ACC112 (cell line): ENCODE results near the gene UBE2Q2.
A peak's percentile ranks its signal among the peaks of the same experiment; 100 is the strongest.
"Not testable (repeated sequence)": the region's sequence is repeated elsewhere in the genome, so short reads cannot be mapped to it uniquely, and the experiment has no call there.

Source experiments
- H2AFZ ChIP-seq: fragments of 200-600 bp; sonication (generic); one replicate; pipeline ENCODE4 v1.6.0; 2017; ENCODE audit warnings: antibody characterized with exemption, low read length; ENCODE audit not compliant: unreplicated experiment
- H3K27ac ChIP-seq: fragments of 200-600 bp; sonication (generic); 2 replicates; pipeline ENCODE4 v1.5.1; 2014; ENCODE audit warnings: low read depth, mild to moderate bottlenecking, antibody characterized with exemption, low read length, moderate library complexity
- H3K27me3 ChIP-seq: fragments of 200-600 bp; sonication (generic); 2 replicates; pipeline ENCODE4 v1.6.1; 2014; ENCODE audit warnings: mild to moderate bottlenecking, antibody characterized with exemption, low read length, moderate library complexity, mixed read lengths; ENCODE audit not compliant: insufficient read depth
- H3K36me3 ChIP-seq: fragments of 200-600 bp; sonication (generic); 2 replicates; pipeline ENCODE4 v1.6.1; 2016; ENCODE audit warnings: mild to moderate bottlenecking, antibody characterized with exemption, low read length, moderate library complexity, mixed read lengths; ENCODE audit not compliant: insufficient read depth
- H3K4me1 ChIP-seq: fragments of 200-600 bp; sonication (generic); one replicate; pipeline ENCODE4 v1.6.1; 2016; ENCODE audit warnings: low read length, mixed read lengths; ENCODE audit not compliant: insufficient read depth, unreplicated experiment, control insufficient read depth
- H3K4me3 ChIP-seq: fragments of 200-600 bp; sonication (generic); 2 replicates; pipeline ENCODE4 v1.5.1; 2014; ENCODE audit warnings: mild to moderate bottlenecking, low read depth, low read length
- H3K79me2 ChIP-seq: fragments of 200-600 bp; sonication (generic); one replicate; pipeline ENCODE4 v1.6.0; 2016; ENCODE audit warnings: low read length; ENCODE audit not compliant: control insufficient read depth, unreplicated experiment, insufficient read depth

Gene UBE2Q2

DNA sequence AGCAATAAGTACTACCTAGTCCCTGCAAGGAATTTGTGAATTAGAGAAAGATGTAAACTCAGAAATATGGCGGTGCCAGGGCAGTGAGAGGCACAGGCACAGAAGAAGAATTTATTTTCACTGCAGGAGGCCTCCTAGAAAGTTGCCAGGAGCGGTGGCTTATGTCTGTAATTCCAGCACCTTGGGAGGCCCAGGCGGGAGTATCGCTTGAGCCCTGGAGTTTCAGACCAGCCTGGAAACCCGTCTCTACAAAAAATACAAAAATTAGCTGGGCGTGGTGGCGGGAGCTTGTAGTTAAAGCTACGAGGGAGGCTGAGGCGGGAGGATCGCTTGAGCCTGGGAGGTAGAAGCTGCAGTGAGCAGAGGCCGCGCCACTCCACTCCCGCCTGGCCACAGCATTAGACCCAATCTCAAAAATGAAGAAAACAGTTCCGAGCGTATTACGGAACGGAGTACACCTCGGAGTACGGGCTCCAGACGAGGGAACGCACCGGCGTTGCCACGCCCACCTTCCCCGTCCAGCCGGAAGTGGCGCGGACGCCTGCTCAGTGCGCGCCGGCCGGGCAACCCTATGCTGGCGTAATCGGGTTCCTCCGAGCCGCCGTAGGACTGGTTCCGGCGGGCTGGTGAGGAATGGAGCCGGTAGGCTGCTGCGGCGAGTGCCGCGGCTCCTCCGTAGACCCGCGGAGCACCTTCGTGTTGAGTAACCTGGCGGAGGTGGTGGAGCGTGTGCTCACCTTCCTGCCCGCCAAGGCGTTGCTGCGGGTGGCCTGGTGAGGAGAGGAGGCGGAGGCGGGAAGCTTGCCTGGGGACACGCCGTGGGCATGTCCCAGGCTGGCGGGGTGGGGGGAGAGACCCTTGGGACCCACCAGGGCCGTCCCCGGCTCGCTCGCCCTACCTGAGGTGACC lies 60.3 kb downstream of the UBE2Q2 start, which contains the start of gene FBXO22:
Gene FBXO22 (plus strand): TSS at position 548 of the 909 bp plus-strand sequence. CDS start 86 bp downstream, at position 634.
- H3K4me1 ChIP-seq, result peaks cover 25% of the 10 kb centered on the region
- H3K36me3 ChIP-seq, result peaks cover 11% of the 10 kb centered on the region; the same call in 1 of the 2 replicates
- H3K79me2 ChIP-seq, result peaks cover 29% of the 10 kb centered on the region
- H3K4me3 ChIP-seq, result peak within 1 kb of the TSS; percentile 99
- peak within 1 kb of the TSS; percentile 84 for H2AFZ ChIP-seq
- H3K27ac ChIP-seq, result peak within 1 kb of the TSS; percentile 40; the same call in 1 of the 2 replicates
- H3K27me3 ChIP-seq, result no peaks in the 10 kb centered on the region

- H3K4me3 ChIP-seq, result peak overlapping the region; percentile 99; the same call in 1 of the 2 replicates
- peaks cover 37% of the 10 kb centered on the region for H3K79me2 ChIP-seq
- peaks cover 17% of the 10 kb centered on the region; the same call in 1 of the 2 replicates for H3K36me3 ChIP-seq
- no peak overlapping the region for H3K27ac ChIP-seq
- H3K27me3 ChIP-seq, result no peaks in the 10 kb centered on the region
- H3K4me1 ChIP-seq, result peaks cover 25% of the 10 kb centered on the region
- H2AFZ ChIP-seq, result no peak overlapping the region
These were observed 62.0 kb downstream of the UBE2Q2 start for GRCh38 chr15:75905231-75905630.

GRCh38 chr15:75910355-75910754 lies 67.1 kb downstream of the UBE2Q2 start:
- H3K27ac ChIP-seq, H3K4me1 ChIP-seq, H3K27me3 ChIP-seq, H2AFZ ChIP-seq, H3K4me3 ChIP-seq: not testable (repeated sequence)
- peaks cover 35% of the 10 kb centered on the region for H3K79me2 ChIP-seq
- peaks cover 32% of the 10 kb centered on the region for H3K36me3 ChIP-seq

DNA sequence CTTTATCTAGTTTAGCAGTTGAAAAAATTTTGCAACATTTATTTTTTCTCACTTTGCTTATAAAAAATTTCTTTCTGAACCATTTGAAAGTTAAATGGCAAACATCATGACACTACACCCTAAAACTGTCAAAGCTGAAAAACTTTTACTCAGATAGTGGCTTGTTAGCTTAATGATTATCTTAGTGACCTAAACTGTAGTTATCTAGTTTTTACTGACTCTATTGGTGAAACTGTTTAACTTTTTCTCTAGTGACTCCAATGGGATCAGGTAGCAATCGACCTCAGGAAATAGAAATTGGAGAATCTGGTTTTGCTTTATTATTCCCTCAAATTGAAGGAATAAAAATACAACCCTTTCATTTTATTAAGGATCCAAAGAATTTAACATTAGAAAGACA lies 73.7 kb downstream of the UBE2Q2 start:
- Histone ChIP-seq H3K27me3 (no peaks in the 10 kb centered on the region), H3K4me1 (peaks cover 4% of the 10 kb centered on the region), H3K4me3 (no peak overlapping the region), H3K27ac (no peak overlapping the region), H3K79me2 (peaks cover 12% of the 10 kb centered on the region), H2AFZ (no peak overlapping the region), H3K36me3 (peaks cover 30% of the 10 kb centered on the region)

DNA sequence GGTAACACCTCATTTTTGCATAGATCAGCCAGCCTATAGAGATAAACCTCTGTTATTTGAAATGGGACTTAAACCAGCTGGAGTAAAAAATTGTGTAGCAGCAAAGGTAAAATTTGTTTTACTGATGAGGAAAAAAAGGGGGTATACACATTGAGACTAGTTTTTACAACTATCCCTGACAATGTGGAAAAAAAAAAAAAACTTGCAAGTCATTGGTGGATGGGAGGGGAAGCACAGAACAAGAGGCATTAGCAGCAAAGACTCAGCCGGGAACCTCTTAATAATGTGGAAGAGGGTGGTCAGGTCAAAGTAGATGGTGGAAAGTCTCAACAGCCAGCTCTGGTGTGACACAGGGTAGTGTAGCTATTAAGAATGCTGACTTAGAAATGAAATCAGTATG lies 74.9 kb downstream of the UBE2Q2 start:
- Histone ChIP-seq H2AFZ (no peak overlapping the region), H3K4me3 (no peak overlapping the region), H3K79me2 (peaks cover 13% of the 10 kb centered on the region), H3K36me3 (peaks cover 30% of the 10 kb centered on the region), H3K27me3 (no peaks in the 10 kb centered on the region), H3K4me1 (peaks cover 13% of the 10 kb centered on the region), H3K27ac (no peak overlapping the region)

DNA sequence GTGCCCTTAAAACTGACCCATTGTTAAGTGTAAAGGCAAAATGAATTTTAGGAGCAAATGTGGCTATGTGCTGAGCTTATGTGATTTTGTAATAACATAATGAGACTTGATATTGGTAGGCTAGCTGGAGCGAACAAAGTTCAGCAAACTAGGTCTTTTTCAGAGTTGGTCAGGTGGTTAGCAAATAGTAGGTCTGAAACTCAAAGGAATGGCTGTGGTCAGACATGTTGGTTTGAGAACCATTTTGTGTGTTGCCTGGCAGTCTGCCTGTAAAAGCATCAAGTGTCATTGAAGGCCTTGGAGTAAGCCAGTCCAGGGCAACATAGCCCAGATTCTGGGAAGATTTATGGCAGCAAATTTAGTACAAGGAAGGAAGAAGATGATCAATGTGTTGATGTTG lies 76.8 kb downstream of the UBE2Q2 start:
- peaks cover 8% of the 10 kb centered on the region for H3K79me2 ChIP-seq

DNA sequence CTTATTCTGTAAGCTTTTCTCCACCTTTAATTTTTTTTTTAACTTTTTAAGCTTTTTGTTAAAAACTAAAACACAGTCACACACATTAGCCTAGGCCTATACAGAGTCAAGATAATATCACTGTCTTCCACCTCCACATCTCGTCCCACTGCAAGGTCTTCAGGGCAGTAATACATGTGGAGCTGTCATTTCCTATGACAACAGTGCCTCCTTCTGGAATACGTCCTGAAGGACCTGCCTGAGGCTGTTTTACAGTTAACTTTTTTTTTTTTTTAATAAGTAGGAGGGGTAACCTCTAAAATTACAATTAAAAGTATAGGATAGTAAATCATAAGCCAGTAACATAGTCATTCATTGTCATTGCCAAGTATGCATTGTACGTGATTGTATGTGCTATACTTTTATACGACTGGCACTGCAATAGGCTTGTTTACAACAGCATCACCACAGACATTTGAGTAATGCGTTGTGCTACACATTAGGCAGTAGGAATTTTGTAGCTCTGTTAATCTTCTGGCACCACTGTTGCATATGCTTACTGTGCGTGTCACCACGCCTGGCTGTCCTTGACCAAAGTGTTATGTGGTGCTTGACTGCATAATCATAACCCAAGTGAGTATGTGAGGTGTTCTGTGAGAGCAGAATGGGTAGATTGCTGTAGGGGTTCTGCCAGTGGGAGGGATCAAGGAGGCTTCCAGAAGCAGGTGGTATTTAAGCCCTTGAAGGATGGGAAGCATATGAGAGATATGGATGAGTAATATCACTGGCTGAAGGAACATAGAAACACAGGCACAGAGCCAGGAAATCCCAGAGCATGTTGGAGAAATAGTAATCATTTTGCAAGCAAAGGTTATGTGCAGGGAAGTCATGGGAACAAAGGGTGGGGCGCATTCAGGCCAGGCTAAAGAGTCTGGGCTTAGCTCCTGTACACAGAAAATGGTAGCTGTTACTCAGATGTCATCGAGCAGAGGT lies 78.8 kb downstream of the UBE2Q2 start:
- Histone ChIP-seq H3K27me3 (no peaks in the 10 kb centered on the region), H2AFZ (no peak overlapping the region), H3K36me3 (peaks cover 15% of the 10 kb centered on the region), H3K4me1 (peaks cover 13% of the 10 kb centered on the region), H3K79me2 (peaks cover 6% of the 10 kb centered on the region), H3K4me3 (no peak overlapping the region), H3K27ac (no peak overlapping the region)

More for the DNA sequence above, 76.8 kb downstream of the UBE2Q2 start:
- Histone ChIP-seq H3K27me3 (no peaks in the 10 kb centered on the region), H3K27ac (no peak overlapping the region), H3K36me3 (peaks cover 21% of the 10 kb centered on the region), H3K4me1 (peaks cover 13% of the 10 kb centered on the region), H2AFZ (no peak overlapping the region), H3K4me3 (no peak overlapping the region)

GRCh38 chr15:75923756-75924155 lies 80.5 kb downstream of the UBE2Q2 start:
- Histone ChIP-seq H3K79me2 (peaks cover 4% of the 10 kb centered on the region), H3K4me1 (peaks cover 13% of the 10 kb centered on the region), H3K36me3 (peaks cover 7% of the 10 kb centered on the region; the same call in 1 of the 2 replicates)

DNA sequence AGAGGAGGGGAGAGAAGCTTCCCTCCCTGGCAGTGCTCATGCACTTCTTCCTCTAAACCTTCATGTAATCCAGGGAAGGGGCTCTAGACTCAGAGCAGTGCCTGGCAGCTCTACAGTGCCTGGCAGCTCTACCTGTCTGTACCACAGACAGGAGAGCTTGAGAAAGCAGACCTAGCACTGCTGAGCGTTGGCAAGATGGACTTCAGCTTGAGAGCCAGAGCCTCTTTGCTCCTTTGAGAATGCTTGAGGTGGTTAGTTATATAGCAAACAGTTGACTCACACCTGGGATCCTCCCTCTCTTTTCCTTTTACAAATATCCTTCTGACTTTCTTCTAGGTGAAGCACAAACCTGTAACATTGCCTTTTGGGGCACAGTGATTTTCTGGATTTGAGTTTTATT lies 81.3 kb downstream of the UBE2Q2 start:
- peaks cover 13% of the 10 kb centered on the region for H3K4me1 ChIP-seq
- no peaks in the 10 kb centered on the region for H3K27me3 ChIP-seq
- no peak overlapping the region for H3K4me3 ChIP-seq
- H3K79me2 ChIP-seq, result peaks cover 4% of the 10 kb centered on the region
- H3K27ac ChIP-seq, result no peak overlapping the region
- H3K36me3 ChIP-seq, result peaks cover 7% of the 10 kb centered on the region; the same call in 1 of the 2 replicates
- no peak overlapping the region for H2AFZ ChIP-seq

More at GRCh38 chr15:75923756-75924155, 80.5 kb downstream of the UBE2Q2 start:
- Histone ChIP-seq H3K27ac (no peak overlapping the region), H3K4me3 (no peak overlapping the region), H3K27me3 (no peaks in the 10 kb centered on the region), H2AFZ (no peak overlapping the region)

DNA sequence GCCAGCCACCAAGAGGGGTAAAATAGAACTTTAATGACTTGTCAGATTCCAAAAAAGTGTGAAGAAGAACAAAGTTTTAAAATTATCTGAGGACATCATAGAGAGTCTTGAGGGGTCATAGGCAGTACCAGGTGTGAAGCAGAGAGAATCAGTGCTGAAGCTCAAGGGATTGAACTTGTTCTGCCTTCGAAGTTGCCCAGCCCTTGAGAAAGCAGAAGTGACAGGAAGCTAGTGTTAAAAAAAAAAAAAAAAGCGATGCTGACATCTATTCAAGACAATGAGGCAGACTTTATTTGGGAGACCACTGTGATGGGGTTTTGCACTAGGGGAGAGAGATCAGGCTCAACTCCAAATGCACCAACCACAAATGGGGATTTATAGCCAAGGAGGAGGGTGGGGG lies 82.2 kb downstream of the UBE2Q2 start:
- Histone ChIP-seq H3K4me1 (peaks cover 13% of the 10 kb centered on the region), H3K79me2 (peaks cover 4% of the 10 kb centered on the region), H3K27me3 (no peaks in the 10 kb centered on the region), H2AFZ (no peak overlapping the region), H3K36me3 (peaks cover 11% of the 10 kb centered on the region), H3K27ac (no peak overlapping the region), H3K4me3 (no peak overlapping the region)
